Activated CD8-positive, alpha-beta T cell treated with anti-CD3 and anti-CD28 coated beads for 36 hours (primary cell): ENCODE data around the gene NUDCD3. TPM values are rescaled to one million over a fixed set of nuclear protein-coding genes. Genes with fewer than 3 reads are reported as not detected.

ENCODE experiments used
- ATAC-seq: fragments of 200-7000 bp; cut with Tn5 transposase; one replicate; pipeline ENCODE4 v1.10.0; 2021; ENCODE audit warnings: mild to moderate bottlenecking, moderate library complexity
- CTCF ChIA-PET: fragments of 350-600 bp; sonication (Branson Sonifier 250); formaldehyde crosslinking; loops from one replicate; lab custom pipeline; 2021; ENCODE audit warnings: antibody characterized with exemption; lab: Charles Lee
- POLR2A ChIA-PET: fragments of 350-600 bp; sonication (Branson Sonifier 250); formaldehyde crosslinking; loops from one replicate; lab custom pipeline; 2021; ENCODE audit warnings: antibody characterized with exemption; lab: Charles Lee
- DNase-seq: peaks from one replicate; pipeline ENCODE4 v3.0.0-alpha.2; 2020
- H3K27ac Mint-ChIP-seq: one replicate; pipeline ENCODE4 v1.8.0; 2021; ENCODE audit warnings: mild to moderate bottlenecking, mixed read lengths
- H3K27me3 Mint-ChIP-seq: one replicate; pipeline ENCODE4 v1.8.0; 2021; ENCODE audit warnings: mixed read lengths
- H3K36me3 Mint-ChIP-seq: one replicate; pipeline ENCODE4 v1.8.0; 2021; ENCODE audit warnings: low read depth, mixed read lengths
- H3K4me1 Mint-ChIP-seq: one replicate; pipeline ENCODE4 v1.8.0; 2021; ENCODE audit warnings: low read depth, mixed read lengths
- H3K4me3 Mint-ChIP-seq: one replicate; pipeline ENCODE4 v1.8.0; 2021; ENCODE audit warnings: mild to moderate bottlenecking, moderate library complexity, mixed read lengths
- H3K9me3 Mint-ChIP-seq: one replicate; pipeline ENCODE4 v1.8.0; 2021; ENCODE audit warnings: mixed read lengths
- CTCF ChIP-seq: fragments of 200-600 bp; IDR thresholded peaks from one replicate; pipeline ENCODE4 v1.8.0; 2022; ENCODE audit warnings: antibody characterized with exemption, mild to moderate bottlenecking
- intact Hi-C: fragments of 100-400 bp; cut with micrococcal nuclease; formaldehyde crosslinking; loops from one replicate; pipeline ENCODE4 v1.10.0; 2022
- total RNA-seq, 2 experiments: library from RNA; stranded (reverse); gene quantifications; one replicate each; pipeline ENCODE4 v1.2.3, GENCODE V29; 2021

NUDCD3 gene
- total RNA-seq, 2 experiments from 2014 or later: 102 to 107 TPM

GRCh38 chr7:44394636-44395035 lies 95.8 kb downstream of the NUDCD3 start:
- Mint-ChIP-seq H3K27me3 (no peaks in the 10 kb centered on the region), H3K9me3 (no peaks in the 10 kb centered on the region), H3K27ac (no peak overlapping the region), H3K4me1 (no peaks in the 10 kb centered on the region), H3K4me3 (no peak overlapping the region), H3K36me3 (peaks cover 11% of the 10 kb centered on the region)
- POLR2A ChIA-PET: interaction anchor here (1.1 kb wide), 1 partner anchor 77 kb away, joined by 3 read pairs; no protein-coding TSS in a partner anchor
- TF ChIP-seq CTCF: no peak
- CTCF ChIA-PET: no interaction called here
- ATAC-seq: no peak
- intact Hi-C loops: no loop called here
- DNase-seq: no peak

DNA sequence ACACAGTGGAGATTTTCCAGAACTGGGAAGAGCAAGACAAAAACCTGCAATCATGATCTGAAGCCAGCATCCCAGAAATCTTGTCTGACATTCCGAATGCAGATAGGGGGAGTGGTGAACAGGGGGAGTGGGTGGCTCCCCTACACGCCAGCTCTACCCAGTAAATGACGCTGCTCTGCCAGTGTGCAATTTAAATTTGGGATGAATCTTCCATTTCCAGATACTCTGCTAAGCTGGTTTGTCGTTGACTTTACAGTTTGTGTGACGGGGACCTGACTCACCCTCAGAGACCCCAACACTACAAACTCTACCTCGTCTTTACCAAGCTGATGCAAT lies 96.4 kb downstream of the NUDCD3 start:
- DNase-seq (no peak), ATAC-seq (no peak)
- no peak overlapping the region for H3K27ac Mint-ChIP-seq
- no peak for TF ChIP-seq CTCF
- H3K4me1 Mint-ChIP-seq: no peaks in the 10 kb centered on the region
- no peaks in the 10 kb centered on the region for H3K9me3 Mint-ChIP-seq
- intact Hi-C loops: no loop called here
- H3K27me3 Mint-ChIP-seq: no peaks in the 10 kb centered on the region
- no peak overlapping the region for H3K4me3 Mint-ChIP-seq
- POLR2A ChIA-PET: no interaction called here
- H3K36me3 Mint-ChIP-seq: peaks cover 14% of the 10 kb centered on the region
- CTCF ChIA-PET: no interaction called here

DNA sequence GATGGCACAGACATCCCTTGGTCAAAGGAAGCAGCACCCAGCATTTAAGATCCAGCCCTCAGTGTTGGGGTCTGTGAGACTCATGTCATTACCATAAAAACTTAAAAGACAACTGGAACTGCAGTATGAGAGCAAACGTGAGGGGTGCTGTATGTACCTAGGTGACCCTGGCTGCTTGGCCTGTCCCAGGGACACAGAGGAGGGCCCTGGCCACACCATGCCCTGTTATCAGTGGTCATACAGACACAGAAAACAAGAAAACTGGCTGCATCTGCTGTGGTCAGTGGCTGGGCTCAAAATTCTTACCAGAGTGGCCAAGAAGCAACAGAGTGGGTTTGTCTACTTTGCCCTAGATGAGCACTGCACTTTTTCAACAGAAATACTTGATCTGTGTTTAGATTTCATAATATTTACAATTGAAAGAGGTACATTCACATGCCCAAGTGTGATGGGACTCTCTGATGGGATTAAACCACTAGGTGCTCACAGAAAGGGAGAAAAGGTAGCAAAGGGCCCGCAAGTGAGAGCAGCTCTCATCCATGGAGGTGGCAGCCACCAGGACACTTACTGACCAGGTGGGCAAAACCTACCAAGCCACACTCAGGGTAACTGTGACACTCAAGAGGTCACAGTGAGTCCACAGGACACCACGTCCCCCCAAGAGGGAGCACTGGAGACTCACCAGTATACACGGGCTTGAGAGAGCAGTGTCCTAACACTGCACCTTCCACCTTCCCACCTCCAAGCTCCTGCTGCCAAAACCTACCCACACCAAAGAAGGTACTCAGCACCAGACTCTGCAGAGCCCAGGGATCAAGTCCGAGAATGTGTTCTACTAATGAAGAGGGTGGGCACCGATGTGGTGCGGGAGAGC lies 97.0 kb downstream of the NUDCD3 start:
- ChIA-PET CTCF (no interaction called here), POLR2A (no interaction called here)
- H3K36me3 Mint-ChIP-seq: peaks cover 10% of the 10 kb centered on the region
- no peak overlapping the region for H3K27ac Mint-ChIP-seq
- no peaks in the 10 kb centered on the region for H3K4me1 Mint-ChIP-seq
- H3K4me3 Mint-ChIP-seq: no peak overlapping the region
- no peak for DNase-seq
- ATAC-seq: no peak
- no peaks in the 10 kb centered on the region for H3K9me3 Mint-ChIP-seq
- TF ChIP-seq CTCF: no peak
- H3K27me3 Mint-ChIP-seq: no peaks in the 10 kb centered on the region
- intact Hi-C loops: no loop called here

- peaks cover 10% of the 10 kb centered on the region for H3K36me3 Mint-ChIP-seq
- no peaks in the 10 kb centered on the region for H3K9me3 Mint-ChIP-seq
- intact Hi-C loops: no loop called here
- no peak for ATAC-seq
- H3K4me3 Mint-ChIP-seq: no peak overlapping the region
- POLR2A ChIA-PET: no interaction called here
- H3K27me3 Mint-ChIP-seq: no peaks in the 10 kb centered on the region
- no peaks in the 10 kb centered on the region for H3K4me1 Mint-ChIP-seq
- DNase-seq: no peak
- no peak for TF ChIP-seq CTCF
- CTCF ChIA-PET: no interaction called here
- H3K27ac Mint-ChIP-seq: no peak overlapping the region
Measured at GRCh38 chr7:44392618-44393010, 97.8 kb downstream of the NUDCD3 start.
